GM23338 (cell line): ENCODE results near the gene STARD8. TPM values are rescaled to one million over a fixed set of nuclear protein-coding genes. Genes with fewer than 3 reads are reported as not detected.

Experiments used
- ATAC-seq: fragments of 200-7000 bp; cut with Tn5 transposase; 3 replicates; pipeline ENCODE4 v1.9.1; 2020
- DNase-seq: peaks from one replicate; pipeline ENCODE4 v3.0.0-alpha.2; 2015; ENCODE audit warnings: low spot score
- H2AFZ ChIP-seq: fragments of 200-600 bp; sonication (generic); 2 replicates; pipeline ENCODE4 v1.8.0; 2016; ENCODE audit warnings: antibody characterized with exemption, mild to moderate bottlenecking, moderate library complexity
- H3F3A ChIP-seq: fragments of 200-600 bp; sonication (generic); replicated peaks from 2 replicates; pipeline ENCODE4 v1.8.0; 2017; ENCODE audit warnings: antibody characterized with exemption, mixed run types, low read depth
- H3K27ac ChIP-seq: fragments of 200-600 bp; sonication (generic); 2 replicates; pipeline ENCODE4 v1.6.1; 2016; ENCODE audit warnings: low read depth
- H3K27me3 ChIP-seq: fragments of 200-600 bp; sonication (generic); 2 replicates; pipeline ENCODE4 v1.8.0; 2016; ENCODE audit warnings: mild to moderate bottlenecking, mixed run types, moderate library complexity; ENCODE audit not compliant: insufficient read depth
- H3K36me3 ChIP-seq: fragments of 200-600 bp; sonication (generic); 2 replicates; pipeline ENCODE4 v1.8.0; 2016; ENCODE audit warnings: mild to moderate bottlenecking; ENCODE audit not compliant: insufficient read depth
- H3K4me1 ChIP-seq: fragments of 200-600 bp; sonication (generic); 2 replicates; pipeline ENCODE4 v1.8.0; 2016; ENCODE audit warnings: mild to moderate bottlenecking, moderate library complexity; ENCODE audit not compliant: insufficient read depth
- H3K4me2 ChIP-seq: fragments of 200-600 bp; sonication (generic); 2 replicates; pipeline ENCODE4 v1.7.1; 2017; ENCODE audit warnings: mixed run types
- H3K4me3 ChIP-seq: fragments of 200-600 bp; sonication (generic); 2 replicates; pipeline ENCODE4 v1.6.1; 2016; ENCODE audit warnings: mixed run types
- H3K79me2 ChIP-seq: fragments of 200-600 bp; sonication (generic); replicated peaks from 2 replicates; pipeline ENCODE4 v1.8.0; 2017; ENCODE audit warnings: mild to moderate bottlenecking; ENCODE audit not compliant: insufficient read depth
- H3K9me2 ChIP-seq: fragments of 200-600 bp; sonication (generic); 2 replicates; pipeline ENCODE4 v1.8.0; 2017; ENCODE audit not compliant: insufficient read depth
- H4K20me1 ChIP-seq: fragments of 200-600 bp; sonication (generic); replicated peaks from 2 replicates; pipeline ENCODE4 v1.8.0; 2017; ENCODE audit warnings: mild to moderate bottlenecking; ENCODE audit not compliant: insufficient read depth
- H3K27ac Mint-ChIP-seq: 2 replicates; pipeline ENCODE4 v1.8.0; 2020; ENCODE audit warnings: inconsistent platforms, mild to moderate bottlenecking, moderate library complexity, mixed read lengths
- H3K27me3 Mint-ChIP-seq: 3 replicates; pipeline ENCODE4 v1.8.0; 2022; ENCODE audit warnings: low read depth, mild to moderate bottlenecking, moderate library complexity, mixed read lengths, inconsistent platforms; ENCODE audit not compliant: insufficient read depth, poor library complexity
- H3K36me3 Mint-ChIP-seq: 3 replicates; pipeline ENCODE4 v1.8.0; 2021; ENCODE audit warnings: low read depth, mild to moderate bottlenecking, inconsistent platforms, moderate library complexity, mixed read lengths
- H3K4me1 Mint-ChIP-seq: 3 replicates; pipeline ENCODE4 v1.8.0; 2020; ENCODE audit warnings: mild to moderate bottlenecking, inconsistent platforms, mixed read lengths
- H3K4me3 Mint-ChIP-seq: 3 replicates; pipeline ENCODE4 v1.8.0; 2021; ENCODE audit warnings: moderate library complexity, mild to moderate bottlenecking, inconsistent platforms, mixed read lengths
- H3K9me3 Mint-ChIP-seq: 3 replicates; pipeline ENCODE4 v1.8.0; 2020; ENCODE audit warnings: moderate library complexity, mild to moderate bottlenecking, inconsistent platforms, mixed read lengths
- CREB1 ChIP-seq: fragments of 250-450 bp; sonication (Bioruptor Pico); IDR thresholded peaks from 2 replicates; pipeline ENCODE4 v1.5.0; 2020; ENCODE audit warnings: low read depth, mild to moderate bottlenecking, moderate library complexity
- CTCF ChIP-seq, 2 experiments: fragments of 200-600 bp in 1 of 2; sonication (generic) in 1 of 2; conservative IDR thresholded peaks; 2 replicates each; pipeline versions ENCODE4 v1.5.1 to v1.6.1; 2016 to 2017; ENCODE audit warnings: antibody characterized with exemption in 2 of 2, low read depth in 2 of 2, mild to moderate bottlenecking in 2 of 2, moderate library complexity in 1 of 2
- ETS1 ChIP-seq: IDR thresholded peaks from 2 replicates; pipeline ENCODE4 v1.6.1; 2016; ENCODE audit warnings: antibody characterized with exemption
- EZH2 ChIP-seq: fragments of 200-600 bp; sonication (generic); IDR thresholded peaks from one replicate; pipeline ENCODE4 v1.8.0; 2017; ENCODE audit warnings: antibody characterized with exemption, mild to moderate bottlenecking, low read depth; ENCODE audit not compliant: unreplicated experiment
- EZH2phosphoT487 ChIP-seq: fragments of 200-600 bp; sonication (generic); IDR thresholded peaks from one replicate; pipeline ENCODE4 v1.8.1; 2018; ENCODE audit warnings: antibody characterized with exemption; ENCODE audit not compliant: unreplicated experiment
- JUNB ChIP-seq: IDR thresholded peaks from one replicate; pipeline ENCODE4 v1.6.1; 2016; ENCODE audit warnings: antibody characterized with exemption; ENCODE audit not compliant: unreplicated experiment
- NANOG ChIP-seq: IDR thresholded peaks from 2 replicates; pipeline ENCODE4 v1.6.1; 2016; ENCODE audit warnings: antibody characterized with exemption, borderline replicate concordance
- POLR2AphosphoS5 ChIP-seq: IDR thresholded peaks from 2 replicates; pipeline ENCODE4 v1.6.1; 2016; ENCODE audit warnings: antibody characterized with exemption, low read depth
- REST ChIP-seq: IDR thresholded peaks from one replicate; pipeline ENCODE4 v1.6.1; 2018; ENCODE audit warnings: antibody characterized with exemption; ENCODE audit not compliant: unreplicated experiment
- STAT1 ChIP-seq: IDR thresholded peaks from one replicate; pipeline ENCODE4 v1.6.1; 2016; ENCODE audit warnings: antibody characterized with exemption; ENCODE audit not compliant: unreplicated experiment
- ZNF114 ChIP-seq: fragments of 250-450 bp; sonication (Bioruptor Pico); IDR thresholded peaks from 2 replicates; pipeline ENCODE4 v1.5.0; 2020; ENCODE audit warnings: mild to moderate bottlenecking, moderate library complexity
- ZNF462 ChIP-seq: fragments of 250-450 bp; sonication (Bioruptor Pico); IDR thresholded peaks from 2 replicates; pipeline ENCODE4 v1.5.0; 2020; ENCODE audit warnings: mild to moderate bottlenecking, moderate library complexity
- polyA plus RNA-seq: library from polyadenylated mRNA; unstranded; fragments of >200 nt; fragmentation: Nextera tagmentation; extraction: Ambion mirVana; gene quantifications from 2 replicates; pipeline ENCODE4 v1.2.1, GENCODE V29; 2016
- total RNA-seq: library from RNA; depleted of rRNA; stranded (reverse); fragments of >200 nt; shearing (Covaris generic); gene quantifications from 2 replicates; pipeline ENCODE4 v1.2.3, GENCODE V29; 2014

Gene STARD8
- total and polyA plus RNA-seq, 2 experiments from 2014 or later, result 0.74 to 5.6 TPM

GRCh38 chrX:68659385-68659784 is 11.9 kb downstream of the STARD8 start (continued):
- TF ChIP-seq REST (no peak), STAT1 (no peak), NANOG (no peak), POLR2AphosphoS5 (no peak), EZH2 (no peak), ZNF114 (CRISPR knock-in tag) (no peak), CREB1 (CRISPR knock-in tag) (no peak), JUNB (no peak)

GRCh38 chrX:68659786-68660185 is 12.3 kb downstream of the STARD8 start:
- no peak overlapping the region for H2AFZ ChIP-seq
- H3K27ac ChIP-seq, result 0 out of 2 replicates have a peak overlapping the region, but pooled peaks have one; percentile 36
- peaks cover 10% of the 10 kb centered on the region for H3K4me1 Mint-ChIP-seq
- H3K36me3 ChIP-seq, result no peaks in the 10 kb centered on the region
- no peaks in the 10 kb centered on the region for H3K9me2 ChIP-seq
- H3K27ac Mint-ChIP-seq, result no peak overlapping the region; the same call in 1 of the 2 replicates
- peaks cover 4% of the 10 kb centered on the region; the same call in 1 of the 2 replicates for H3K4me1 ChIP-seq
- no peaks in the 10 kb centered on the region for H3K36me3 Mint-ChIP-seq
- no peaks in the 10 kb centered on the region for H3K79me2 ChIP-seq
- DNase-seq, result no peak
- H3K27me3 ChIP-seq, result no peaks in the 10 kb centered on the region
- no peaks in the 10 kb centered on the region; the same call in 2 of the 3 replicates for H3K9me3 Mint-ChIP-seq
- H3K4me2 ChIP-seq, result no peak overlapping the region
- H3K4me3 ChIP-seq, result no peak overlapping the region
- no peaks in the 10 kb centered on the region for H4K20me1 ChIP-seq
- H3K27me3 Mint-ChIP-seq, result peaks cover 12% of the 10 kb centered on the region
- no peak overlapping the region for H3K4me3 Mint-ChIP-seq
- no peak for ATAC-seq
- no peaks in the 10 kb centered on the region for H3F3A ChIP-seq
- TF ChIP-seq ETS1 (no peak), ZNF462 (CRISPR knock-in tag) (no peak), CTCF (conservative IDR thresholded peaks at IDR 0.05; ENCODE audit: low read depth in 2 of 2) (no peak), JUNB (no peak), CREB1 (CRISPR knock-in tag) (no peak), EZH2phosphoT487 (no peak)
